Muscle layer of colon (tissue), 2 donors: ENCODE data around the gene USP38.
"Not testable (repeated sequence)": the region's sequence is repeated elsewhere in the genome, so short reads cannot be mapped to it uniquely, and the experiment has no call there.

Experiments used
- H3K27ac ChIP-seq: one replicate; pipeline ENCODE4 v1.7.0; 2013; ENCODE audit warnings: low read depth, mild to moderate bottlenecking, low read length, moderate library complexity
- H3K27me3 ChIP-seq, 2 donors: one replicate each; pipeline ENCODE4 v1.7.0; 2013; ENCODE audit warnings: low read length in 2 of 2, mild to moderate bottlenecking in 2 of 2; ENCODE audit not compliant: insufficient read depth in 2 of 2, control insufficient read depth in 1 of 2
- H3K36me3 ChIP-seq: one replicate; pipeline ENCODE4 v1.7.0; 2013; ENCODE audit warnings: mild to moderate bottlenecking, low read length; ENCODE audit not compliant: insufficient read depth
- H3K4me1 ChIP-seq: one replicate; pipeline ENCODE4 v1.7.0; 2013; ENCODE audit warnings: mild to moderate bottlenecking, low read length; ENCODE audit not compliant: insufficient read depth
- H3K4me3 ChIP-seq, 2 donors: one replicate each; pipeline ENCODE4 v1.7.0; 2013; ENCODE audit warnings: low read length in 2 of 2, low read depth in 1 of 2, mild to moderate bottlenecking in 1 of 2, moderate library complexity in 1 of 2
- H3K9ac ChIP-seq: one replicate; pipeline ENCODE4 v1.7.0; 2013; ENCODE audit warnings: low read length
- H3K9me3 ChIP-seq: one replicate; pipeline ENCODE4 v1.7.0; 2013; ENCODE audit warnings: mild to moderate bottlenecking, low read length
- donor health status: abdominal sarcoma.
- donor health status: Adenocarcinoma of cecum.

USP38 gene

GRCh38 chr4:143267690-143268089 lies 83.0 kb downstream of the USP38 start:
- not testable (repeated sequence) for H3K9ac ChIP-seq, H3K27ac ChIP-seq, H3K9me3 ChIP-seq, H3K4me1 ChIP-seq, H3K4me3 ChIP-seq, H3K36me3 ChIP-seq, H3K27me3 ChIP-seq

- no peak overlapping the region for H3K27ac ChIP-seq
- no peaks in the 10 kb centered on the region for H3K9me3 ChIP-seq
- H3K4me3 ChIP-seq = no peak overlapping the region
- no peaks in the 10 kb centered on the region for H3K4me1 ChIP-seq
- no peaks in the 10 kb centered on the region for H3K36me3 ChIP-seq
- H3K9ac ChIP-seq = no peak overlapping the region
- H3K27me3 ChIP-seq = no peaks in the 10 kb centered on the region
Observed at GRCh38 chr4:143270256-143270838, 85.6 kb downstream of the USP38 start.
